GM12878 (cell line): Measurements from ENCODE around the gene CNN1. TPM values are rescaled to one million over a fixed set of nuclear protein-coding genes. Genes with fewer than 3 reads are reported as not detected.

Experiments
- ATAC-seq: fragments of 200-7000 bp; cut with Tn5 transposase; 3 replicates; pipeline ENCODE4 v1.9.1; 2020; ENCODE audit warnings: mild to moderate bottlenecking, moderate library complexity
- BruUV-seq: library from RNA; stranded (reverse); fragments of 400-500 nt; replicated peaks from 2 replicates; lab custom pipeline; 2021; lab: Mats Ljungman, UMichigan
- CTCF ChIA-PET: fragments of 300-600 bp; sonication (Branson Sonifier 250); formaldehyde crosslinking; extraction: SDS; loops from one replicate; lab custom pipeline; 2021; ENCODE audit warnings: inconsistent platforms; lab: Yijun Ruan, JAX
- POLR2A ChIA-PET: fragments of 350-600 bp; formaldehyde crosslinking; extraction: SDS; loops from one replicate; lab custom pipeline; 2021; ENCODE audit warnings: inconsistent platforms; lab: Charles Lee
- RAD21 ChIA-PET: fragments of 300-600 bp; sonication (Branson Sonifier 250); formaldehyde crosslinking; loops from one replicate; lab custom pipeline; 2023; ENCODE audit warnings: antibody characterized with exemption; ENCODE audit not compliant: unreplicated experiment; lab: Charles Lee
- SMC1A ChIA-PET: fragments of 300-600 bp; sonication (Branson Sonifier 250); formaldehyde crosslinking; loops from one replicate; lab custom pipeline; 2023; ENCODE audit not compliant: unreplicated experiment, uncharacterized antibody; lab: Charles Lee
- DNase-seq: peaks from one replicate; pipeline ENCODE4 v3.0.0-alpha.2; 2011; ENCODE audit warnings: low read depth, low spot score
- FAIRE-seq: peaks from 3 replicates; lab custom pipeline; 2011; peaks lifted over from hg19 to GRCh38; lab: Jason Lieb, UNC
- H2AFZ ChIP-seq: 2 replicates; pipeline ENCODE4 v1.6.0; 2011; ENCODE audit warnings: low read depth, low read length, control low read depth; ENCODE audit not compliant: control insufficient read depth
- H3K27ac ChIP-seq: 2 replicates; pipeline ENCODE4 v1.5.1; 2011; ENCODE audit warnings: control low read depth; ENCODE audit not compliant: control insufficient read depth, insufficient read depth
- H3K27me3 ChIP-seq, 2 experiments: replicated peaks in 1 of 2; 2 replicates each; pipeline versions ENCODE4 v1.6.0 to v1.6.1; 2011; ENCODE audit warnings: low read length in 1 of 2; ENCODE audit not compliant: control insufficient read depth in 2 of 2, insufficient read depth in 2 of 2
- H3K36me3 ChIP-seq, 2 experiments: 2 replicates each; pipeline ENCODE4 v1.5.1; 2011; ENCODE audit warnings: low read length in 1 of 2; ENCODE audit not compliant: control insufficient read depth in 2 of 2, insufficient read depth in 2 of 2
- H3K4me1 ChIP-seq: 2 replicates; pipeline ENCODE4 v1.6.1; 2011; ENCODE audit warnings: mild to moderate bottlenecking, low read length, moderate library complexity, mixed read lengths; ENCODE audit not compliant: control insufficient read depth, insufficient read depth
- H3K4me2 ChIP-seq: 2 replicates; pipeline ENCODE4 v1.6.0; 2011; ENCODE audit warnings: control low read depth; ENCODE audit not compliant: control insufficient read depth, insufficient read depth
- H3K4me3 ChIP-seq: fragments of 200-600 bp; sonication (generic); 2 replicates; pipeline ENCODE4 v1.5.1; 2016
- H3K79me2 ChIP-seq: 2 replicates; pipeline ENCODE4 v1.6.0; 2011; ENCODE audit warnings: low read length; ENCODE audit not compliant: control insufficient read depth, insufficient read depth
- H3K9ac ChIP-seq: 2 replicates; pipeline ENCODE4 v1.8.0; 2011; ENCODE audit warnings: low read length, control low read depth, mixed read lengths; ENCODE audit not compliant: control insufficient read depth, insufficient read depth
- H3K9me3 ChIP-seq: replicated peaks from 3 replicates; pipeline ENCODE4 v1.5.1; 2011; ENCODE audit warnings: mild to moderate bottlenecking, low read length; ENCODE audit not compliant: control insufficient read depth, insufficient read depth
- H4K20me1 ChIP-seq: 2 replicates; pipeline ENCODE4 v1.6.0; 2011; ENCODE audit not compliant: control insufficient read depth, insufficient read depth
- BMI1 ChIP-seq: fragments of 450-650 bp; IDR thresholded peaks from 2 replicates; pipeline ENCODE4 v1.6.1; 2016; ENCODE audit warnings: mild to moderate bottlenecking, moderate library complexity, borderline replicate concordance
- DPF2 ChIP-seq: fragments of 450-650 bp; IDR thresholded peaks from 2 replicates; pipeline ENCODE4 v1.6.1; 2017; ENCODE audit warnings: mild to moderate bottlenecking
- ETV6 ChIP-seq, 2 experiments: fragments of 450-650 bp in 1 of 2; IDR thresholded peaks in 1 of 2; conservative IDR thresholded peaks in 1 of 2; 2 replicates each; pipeline ENCODE4 v1.6.1; 2014; ENCODE audit warnings: antibody characterized with exemption in 1 of 2, borderline replicate concordance in 1 of 2, low read depth in 1 of 2, mild to moderate bottlenecking in 1 of 2, moderate library complexity in 1 of 2
- NFXL1 ChIP-seq: fragments of 450-650 bp; IDR thresholded peaks from 2 replicates; pipeline ENCODE4 v1.6.1; 2017; ENCODE audit warnings: antibody characterized with exemption, mild to moderate bottlenecking, borderline replicate concordance
- NR2C1 ChIP-seq: fragments of 450-650 bp; IDR thresholded peaks from 2 replicates; pipeline ENCODE4 v1.6.1; 2017; ENCODE audit warnings: antibody characterized with exemption, mild to moderate bottlenecking, moderate library complexity
- NR2C2 ChIP-seq: IDR thresholded peaks from 2 replicates; pipeline ENCODE4 v1.6.1; 2011; ENCODE audit warnings: borderline replicate concordance, low read depth; ENCODE audit not compliant: control insufficient read depth, insufficient read length
- PAX8 ChIP-seq: fragments of 450-650 bp; IDR thresholded peaks from 2 replicates; pipeline ENCODE4 v1.6.1; 2017; ENCODE audit warnings: mild to moderate bottlenecking, moderate library complexity
- POU2F2 ChIP-seq: IDR thresholded peaks from 3 replicates; pipeline ENCODE4 v1.6.1; 2011; ENCODE audit warnings: low read depth, mild to moderate bottlenecking, low read length, borderline replicate concordance
- SP1 ChIP-seq: IDR thresholded peaks from one replicate; pipeline ENCODE4 v1.6.1; 2011; ENCODE audit warnings: low read depth, low read length
- SREBF2 ChIP-seq: IDR thresholded peaks from 2 replicates; pipeline ENCODE4 v1.6.1; 2012; ENCODE audit warnings: mild to moderate bottlenecking, low read length
- STAT1 ChIP-seq: fragments of 450-650 bp; conservative IDR thresholded peaks from 2 replicates; pipeline ENCODE4 v1.6.1; 2014; ENCODE audit warnings: antibody characterized with exemption, mild to moderate bottlenecking
- ZNF217 ChIP-seq: fragments of 450-650 bp; IDR thresholded peaks from 2 replicates; pipeline ENCODE4 v1.6.1; 2017; ENCODE audit warnings: antibody characterized with exemption, mild to moderate bottlenecking
- WGBS: methylation state at CpG from one replicate; pipeline ENCODE4 v1.1.6; 2016; ENCODE audit warnings: low lambda C conversion rate; ENCODE audit not compliant: insufficient replicate concordance, insufficient coverage; ENCODE audit errors: missing lambda C conversion rate; 5-methylcytosine and 5-hydroxymethylcytosine counted together
- in situ Hi-C: fragments of 300-500 bp; cut with MboI; formaldehyde crosslinking; loops from 9 replicates; pipeline ENCODE4 v1.14.3; 2018; ENCODE audit warnings: mixed read lengths
- intact Hi-C: fragments of 100-400 bp; cut with micrococcal nuclease; formaldehyde crosslinking; loops from one replicate; pipeline ENCODE4 v1.14.2; 2022; ENCODE audit not compliant: unreplicated experiment
- polyA plus RNA-seq, 11 experiments: library from polyadenylated mRNA; depleted of rRNA in 4 of 11; unstranded in 6 of 11; stranded (reverse) in 5 of 11; fragments of >200 nt; fragmentation: Nextera tagmentation in 4 of 11; fragmentation: Illumina TruSeq in 1 of 11; extraction: Ambion mirVana in 4 of 11; extraction: Trizol in 1 of 11; gene quantifications; 1 replicate in 1 of 11; 2 replicates in 10 of 11; pipeline versions ENCODE4 v1.2.1 to v1.2.3, GENCODE V29; 2011 to 2016; ENCODE audit warnings: inconsistent platforms in 2 of 11, missing spikeins in 2 of 11, low read depth in 1 of 11
- total RNA-seq, 4 experiments: library from RNA; depleted of rRNA in 3 of 4; stranded (reverse); fragments of >200 nt in 3 of 4; fragmentation: Illumina TruSeq in 1 of 4; extraction: Trizol in 1 of 4; gene quantifications; 2 replicates each; pipeline versions ENCODE4 v1.2.1 to v1.2.3, GENCODE V29; 2013 to 2021
- TF ChIP-seq, protein P1 (sequence below): fragments of 450-650 bp; IDR thresholded peaks from 2 replicates; pipeline ENCODE4 v1.6.1; 2017; ENCODE audit warnings: low read depth, mild to moderate bottlenecking, moderate library complexity

The CNN1 gene
- total and polyA plus RNA-seq, 10 of the 15 experiments (the other 5 are each of a cell fraction or from before 2014, with no cell fraction given) = 0.03 to 0.58 (median 0.22) TPM; not detected in 1

DNA sequence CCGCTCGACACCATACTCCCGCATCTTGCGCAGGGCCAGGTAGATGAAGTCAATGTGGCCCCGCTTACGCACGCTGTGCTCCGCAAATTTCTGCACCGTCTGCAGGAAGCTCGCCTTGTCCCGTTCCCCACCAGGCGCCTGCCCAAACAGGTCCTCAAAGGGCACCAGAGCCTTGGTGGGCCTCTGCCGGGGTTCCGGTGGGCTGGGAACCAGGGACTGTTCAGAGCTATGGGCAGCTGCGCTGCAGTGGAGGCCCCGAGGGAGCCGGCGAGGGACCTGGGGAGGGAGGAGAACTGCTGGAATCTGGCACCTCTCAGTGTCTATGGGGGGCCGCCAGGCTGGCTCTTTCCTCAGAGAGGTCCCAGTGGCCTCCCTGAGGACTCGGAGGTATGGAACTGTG, 24.7 kb upstream of the CNN1 start:
- POLR2A ChIA-PET = interaction anchor here (0.6 kb wide), 1 partner anchor 136 kb away, joined by 3 read pairs; no protein-coding TSS in a partner anchor

More for the DNA sequence above, 24.7 kb upstream of the CNN1 start:
- no peak for ATAC-seq
- H3K27me3 ChIP-seq = no peaks in the 10 kb centered on the region
- intact Hi-C loops (no loop called here), in situ Hi-C loops (no loop called here)
- BruUV-seq = no TSS peak
- no peaks in the 10 kb centered on the region for H3K9me3 ChIP-seq
- ChIA-PET SMC1A (no interaction called here), RAD21 (no interaction called here), CTCF (no interaction called here)
- H3K36me3 ChIP-seq = peaks cover 3% of the 10 kb centered on the region in 2 experiments; a peak in 3 of 4 replicates
- H3K27ac ChIP-seq = no peak overlapping the region
- H2AFZ ChIP-seq = no peak overlapping the region
- no peak for TF ChIP-seq DPF2
- no peak for TF ChIP-seq NR2C1
- no peak for TF ChIP-seq ETV6 (conservative IDR thresholded peaks at IDR 0.05 in 1 of 2, IDR thresholded peaks at IDR 0.05 in 1 of 2; ENCODE audit: borderline replicate concordance in 1 of 2, low read depth in 1 of 2)
- TF ChIP-seq NR2C2 = no peak
- TF ChIP-seq POU2F2 = no peak
- TF ChIP-seq NFXL1 = no peak
- no peak for TF ChIP-seq SP1
- no peak for TF ChIP-seq SREBF2
- TF ChIP-seq BMI1 = no peak
- no peak for TF ChIP-seq ZNF217
- TF ChIP-seq, protein P1, sequence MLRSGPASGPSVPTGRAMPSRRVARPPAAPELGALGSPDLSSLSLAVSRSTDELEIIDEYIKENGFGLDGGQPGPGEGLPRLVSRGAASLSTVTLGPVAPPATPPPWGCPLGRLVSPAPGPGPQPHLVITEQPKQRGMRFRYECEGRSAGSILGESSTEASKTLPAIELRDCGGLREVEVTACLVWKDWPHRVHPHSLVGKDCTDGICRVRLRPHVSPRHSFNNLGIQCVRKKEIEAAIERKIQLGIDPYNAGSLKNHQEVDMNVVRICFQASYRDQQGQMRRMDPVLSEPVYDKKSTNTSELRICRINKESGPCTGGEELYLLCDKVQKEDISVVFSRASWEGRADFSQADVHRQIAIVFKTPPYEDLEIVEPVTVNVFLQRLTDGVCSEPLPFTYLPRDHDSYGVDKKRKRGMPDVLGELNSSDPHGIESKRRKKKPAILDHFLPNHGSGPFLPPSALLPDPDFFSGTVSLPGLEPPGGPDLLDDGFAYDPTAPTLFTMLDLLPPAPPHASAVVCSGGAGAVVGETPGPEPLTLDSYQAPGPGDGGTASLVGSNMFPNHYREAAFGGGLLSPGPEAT = no peak
- TF ChIP-seq STAT1 = no peak
- TF ChIP-seq PAX8 = no peak
- FAIRE-seq = no peak
- no peak overlapping the region for H3K4me3 ChIP-seq
- H4K20me1 ChIP-seq = no peaks in the 10 kb centered on the region
- no peak overlapping the region for H3K4me2 ChIP-seq
- 95% methylated on average over 18 of the region's 20 CpGs for WGBS
- H3K9ac ChIP-seq = no peak overlapping the region
- H3K4me1 ChIP-seq = no peaks in the 10 kb centered on the region
- no peaks in the 10 kb centered on the region for H3K79me2 ChIP-seq
- no peak for DNase-seq
